ENCODE results near the gene DOCK6.

- no peak for TF ChIP-seq CTCF (conservative IDR thresholded peaks at IDR 0.05; ENCODE audit: low read length)
- no peak for TF ChIP-seq EZH2phosphoT487 (IDR thresholded peaks at IDR 0.05; ENCODE audit: borderline replicate concordance, low read depth, low read length)
Measured at GRCh38 chr19:11198175-11198534, 64.2 kb downstream of the DOCK6 start.
